Left renal cortex interstitium (tissue), 4 donors: ENCODE data around the gene EHBP1. TPM values are rescaled to one million over a fixed set of nuclear protein-coding genes. Genes with fewer than 3 reads are reported as not detected.

Experiments used
- DNase-seq, 4 donors: peaks; one replicate each; pipeline ENCODE4 v3.0.0-alpha.2; 2013; ENCODE audit warnings: low read depth in 4 of 4, low spot score in 2 of 4, missing footprints in 1 of 4
- polyA plus RNA-seq, 4 donors: library from polyadenylated mRNA; unstranded; fragments of 120-200 nt; gene quantifications; one replicate each; pipeline ENCODE4 v1.2.1, GENCODE V29; 2013; ENCODE audit not compliant: insufficient read length in 4 of 4

EHBP1 gene
- polyA plus RNA-seq, 4 donors = 40.8 to 55.7 (median 46.5) TPM

DNA sequence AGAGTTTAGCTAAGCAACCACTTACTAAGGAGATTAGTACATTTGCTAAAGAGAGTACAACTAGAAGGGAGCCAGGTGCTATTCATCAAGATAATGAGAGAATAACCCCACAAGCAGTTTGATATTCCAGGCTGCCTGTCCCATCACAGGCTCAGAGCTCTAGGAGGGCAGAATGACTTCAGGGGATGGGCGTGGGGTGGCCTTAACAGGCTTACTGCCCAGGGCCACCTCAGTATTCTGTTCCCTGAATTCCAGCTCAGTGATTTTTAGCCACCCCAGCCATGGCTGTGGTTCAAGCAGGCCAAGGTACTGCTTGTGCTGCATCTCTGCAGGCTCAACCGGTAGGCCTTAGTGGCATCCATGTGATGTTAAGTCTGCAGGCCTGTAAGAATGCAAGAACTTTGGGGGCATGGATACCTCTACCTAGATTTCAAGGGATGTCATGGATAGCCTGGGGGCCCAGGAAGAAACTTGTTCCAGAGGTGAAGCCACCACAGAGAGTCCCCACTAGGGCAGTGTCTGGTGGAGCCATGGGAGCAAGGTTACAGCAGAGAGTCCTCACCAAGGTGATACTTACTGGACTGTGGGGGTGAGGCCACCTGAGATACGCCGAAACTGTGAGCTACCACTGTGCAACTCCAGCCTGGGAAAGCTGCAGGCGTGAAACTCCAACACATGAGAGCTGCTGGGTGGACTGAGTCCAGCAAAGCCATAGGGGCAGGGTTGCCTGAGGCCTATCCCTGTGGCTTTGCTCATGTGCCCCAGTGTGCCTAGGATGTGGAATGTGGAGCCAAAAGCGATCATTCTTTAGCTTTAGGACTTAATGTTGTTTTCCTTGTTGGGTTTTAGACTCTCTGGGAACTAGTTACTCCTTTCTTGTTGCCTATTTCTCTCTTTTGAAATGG is 107.7 kb downstream of the EHBP1 start:
- no peak for DNase-seq

DNA sequence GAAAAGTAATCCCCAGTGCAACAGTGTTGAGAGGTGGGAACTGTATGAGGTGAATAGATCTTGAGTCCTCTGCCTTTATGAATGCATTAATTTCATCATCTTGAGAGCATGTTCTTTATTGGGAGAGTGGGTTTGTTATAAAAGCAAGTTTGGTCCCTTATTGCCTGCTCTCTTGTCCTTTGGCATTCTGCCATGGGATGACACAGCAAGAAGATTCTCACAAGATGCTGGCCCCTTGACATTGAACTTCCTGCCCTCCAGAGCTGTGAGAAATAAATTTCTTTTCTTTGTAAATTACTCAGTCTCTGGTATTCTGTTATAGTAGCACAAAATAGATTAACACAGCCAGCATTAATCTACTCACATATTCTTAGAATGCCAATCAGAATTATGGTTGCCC is 108.6 kb downstream of the EHBP1 start:
- no peak for DNase-seq

DNA sequence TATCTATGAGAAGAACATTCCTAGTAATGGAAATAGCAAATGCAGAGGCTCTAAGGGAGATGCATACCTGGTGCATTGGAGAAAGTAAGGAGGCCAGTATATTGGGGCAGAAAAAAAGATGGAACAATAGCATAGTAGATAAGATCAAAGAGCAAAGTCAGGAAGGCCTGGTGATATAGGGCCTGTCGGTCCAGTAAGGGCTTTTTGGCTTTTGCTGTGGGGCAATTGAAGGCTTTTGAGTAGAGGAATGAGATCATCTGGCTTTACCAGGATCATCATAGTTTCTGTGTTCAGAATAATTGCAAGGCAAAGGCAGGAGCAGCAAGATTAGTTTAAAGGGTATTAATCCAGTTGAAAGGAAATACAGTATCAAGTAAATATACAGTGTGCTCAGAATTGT is 111.8 kb downstream of the EHBP1 start:
- DNase-seq = no peak

DNA sequence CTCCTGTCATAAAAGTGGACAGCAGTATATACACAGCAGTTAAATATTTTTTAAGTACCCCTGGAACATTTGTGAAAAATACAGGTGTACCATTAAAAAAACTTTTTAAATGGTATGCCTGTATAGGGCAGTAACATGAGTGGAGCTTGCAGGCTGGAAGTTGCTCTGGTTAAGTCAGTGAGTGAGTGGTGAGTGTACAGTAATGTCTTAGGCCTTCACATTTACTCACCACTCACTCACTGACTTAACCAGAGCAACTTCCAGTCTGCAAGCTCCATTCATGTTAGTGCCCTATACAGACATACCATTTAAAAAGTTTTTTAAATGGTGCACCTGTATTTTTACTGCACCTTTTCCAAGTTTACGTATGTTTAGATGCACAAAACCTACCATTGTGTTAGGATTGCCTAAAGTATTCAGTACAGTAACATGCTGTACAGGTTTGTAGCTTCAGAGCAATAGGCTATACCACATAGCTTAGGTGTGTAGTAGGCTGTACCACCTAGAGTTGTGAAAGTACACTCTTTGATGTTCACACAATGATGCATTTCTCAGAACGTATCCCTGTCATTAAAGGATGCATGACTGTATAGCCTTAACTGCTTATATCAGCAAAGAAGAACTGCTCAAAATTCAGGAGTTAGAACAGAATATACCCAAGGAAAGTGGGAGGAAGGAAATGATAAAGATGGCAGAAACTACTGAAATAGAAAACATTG is 112.6 kb downstream of the EHBP1 start:
- DNase-seq = no peak

DNA sequence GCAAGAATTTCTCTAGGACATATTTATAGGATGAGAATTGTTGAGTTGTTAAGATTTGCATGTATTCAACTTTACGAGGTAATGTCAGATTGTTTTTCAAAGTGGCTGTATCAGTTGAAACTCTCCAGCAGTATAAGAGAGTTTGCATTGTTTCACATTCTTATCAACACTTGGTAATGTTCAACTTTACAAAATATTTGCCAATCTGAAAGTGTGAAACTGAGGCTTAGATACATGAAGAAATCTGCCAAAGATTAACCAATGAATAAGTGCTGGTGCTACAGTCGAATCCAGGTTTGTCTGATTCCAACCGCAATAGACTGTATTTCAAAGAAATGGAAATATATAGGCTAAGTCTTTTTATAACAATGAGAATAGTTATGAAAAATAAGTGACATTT is 117.0 kb downstream of the EHBP1 start:
- no peak for DNase-seq

DNA sequence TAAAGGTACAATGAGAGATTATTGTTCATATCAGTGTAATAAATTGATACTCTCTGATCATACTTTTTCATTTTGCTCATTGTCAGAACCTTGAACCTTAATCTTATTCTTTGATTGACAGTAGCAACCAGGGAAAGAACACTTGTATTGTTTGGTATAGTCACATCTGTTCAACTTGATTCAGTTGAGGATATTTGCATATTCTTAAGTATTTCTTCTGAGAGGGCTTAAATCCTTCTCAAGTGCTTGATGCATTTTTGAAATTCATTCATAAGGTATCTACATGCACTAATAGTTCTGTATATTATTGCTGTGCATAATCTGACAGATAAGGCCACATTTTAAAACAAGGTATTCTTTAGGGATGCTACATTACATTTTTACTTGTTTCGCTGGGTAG is 118.9 kb downstream of the EHBP1 start:
- DNase-seq = no peak

DNA sequence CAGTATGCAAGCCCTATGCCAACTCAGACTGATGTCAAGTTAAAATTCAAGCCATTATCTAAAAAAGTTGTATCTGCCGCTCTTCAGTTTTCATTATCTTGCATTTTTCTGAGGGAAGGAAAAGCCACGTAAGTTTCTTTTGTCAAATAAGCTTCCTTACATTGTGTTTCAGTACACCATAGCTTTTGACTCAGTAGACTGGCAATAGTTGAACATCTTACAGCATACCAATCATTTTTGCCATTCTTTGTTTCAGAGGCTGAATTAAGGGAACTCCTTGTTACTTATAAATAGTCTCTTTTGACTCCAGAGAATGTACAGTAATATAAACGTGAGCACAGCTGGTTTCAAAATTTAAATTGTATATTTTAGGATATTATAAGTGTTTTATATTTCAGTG is 120.6 kb downstream of the EHBP1 start:
- no peak for DNase-seq

DNA sequence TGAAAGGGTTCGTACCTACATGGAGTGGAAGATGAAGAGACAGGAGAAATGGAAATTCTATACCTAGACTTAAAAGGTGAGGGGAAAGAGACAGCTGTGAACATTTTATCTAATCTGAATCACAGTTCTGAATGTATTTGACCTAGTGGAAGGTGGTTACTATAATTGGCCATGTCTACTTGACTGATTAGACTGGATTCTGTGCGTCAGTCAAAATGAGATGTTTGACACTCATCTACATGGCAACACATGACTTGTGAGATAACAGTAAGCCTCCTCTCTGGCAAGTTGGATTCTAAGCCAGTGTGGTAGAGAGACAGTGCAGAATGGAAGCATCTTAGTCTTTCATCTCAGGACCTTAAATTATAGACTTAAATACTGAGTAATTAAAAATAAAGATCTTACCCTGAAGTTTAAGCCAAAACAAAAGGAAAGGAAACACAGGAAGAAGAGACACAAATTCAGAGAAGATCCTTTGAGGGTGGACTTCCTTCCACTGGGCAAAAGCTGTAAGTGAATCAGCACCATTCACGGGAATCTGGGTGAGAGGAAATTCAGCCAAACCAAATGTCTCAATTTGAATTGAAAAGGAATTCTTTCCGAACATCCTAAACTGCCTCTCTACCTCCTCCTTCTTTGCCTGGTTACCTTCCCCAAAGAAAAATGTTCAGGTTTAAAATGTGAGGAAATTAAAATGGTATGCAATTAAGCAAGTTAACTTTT is 121.6 kb downstream of the EHBP1 start:
- no peak for DNase-seq

DNA sequence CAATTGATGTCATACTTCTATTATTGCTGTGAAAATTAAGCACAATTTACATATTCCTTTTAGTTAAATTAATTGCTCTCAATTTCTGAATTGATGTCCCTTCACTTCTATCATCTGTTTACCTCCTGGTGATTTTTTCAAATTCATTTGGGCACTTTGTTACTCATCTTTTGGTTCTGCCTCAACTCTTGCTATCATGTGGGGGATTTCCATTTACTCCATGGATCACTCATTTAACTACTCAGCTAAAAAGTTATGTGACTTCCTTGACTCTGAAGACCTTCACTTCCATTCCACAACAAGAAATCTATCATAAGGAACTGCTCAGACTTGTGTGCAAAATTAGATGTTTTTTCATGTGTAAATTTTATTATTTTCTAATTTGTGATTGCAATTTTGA is 126.2 kb downstream of the EHBP1 start:
- DNase-seq = no peak

DNA sequence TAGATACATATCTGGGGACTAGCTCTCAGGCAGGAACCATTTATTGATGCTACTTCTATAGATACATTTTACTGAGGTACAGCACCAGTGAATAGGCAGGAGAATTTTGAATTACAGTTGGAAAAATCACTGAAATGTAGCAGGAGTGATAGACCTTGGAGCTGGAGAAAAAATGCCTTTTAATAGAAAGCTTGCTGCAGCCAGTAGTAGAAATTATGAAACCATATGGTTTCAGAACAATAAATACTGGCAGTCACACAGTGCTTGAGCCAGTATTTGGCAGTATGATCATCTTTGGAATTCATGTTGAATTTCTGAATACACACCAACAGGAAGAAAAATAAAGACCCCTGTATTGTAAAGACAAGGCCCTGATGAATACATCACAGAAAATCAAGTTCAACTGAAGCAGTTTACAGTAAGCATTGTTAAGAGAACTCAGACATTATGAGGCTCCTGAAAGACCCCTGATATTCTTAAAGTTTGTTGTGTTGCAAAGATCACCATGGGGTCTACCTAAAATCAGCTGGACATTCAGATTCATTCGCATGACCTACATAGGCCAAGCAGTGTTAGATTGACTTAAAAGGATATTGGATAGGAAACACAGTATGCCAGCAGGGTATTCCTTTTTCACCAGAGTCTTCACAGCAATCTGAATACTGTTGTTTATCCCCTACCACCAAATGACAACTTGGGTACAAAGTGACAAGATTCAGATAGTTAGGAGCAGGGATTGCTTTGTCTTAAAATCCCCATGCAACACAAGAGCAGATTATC is 139.0 kb downstream of the EHBP1 start:
- DNase-seq = no peak

DNA sequence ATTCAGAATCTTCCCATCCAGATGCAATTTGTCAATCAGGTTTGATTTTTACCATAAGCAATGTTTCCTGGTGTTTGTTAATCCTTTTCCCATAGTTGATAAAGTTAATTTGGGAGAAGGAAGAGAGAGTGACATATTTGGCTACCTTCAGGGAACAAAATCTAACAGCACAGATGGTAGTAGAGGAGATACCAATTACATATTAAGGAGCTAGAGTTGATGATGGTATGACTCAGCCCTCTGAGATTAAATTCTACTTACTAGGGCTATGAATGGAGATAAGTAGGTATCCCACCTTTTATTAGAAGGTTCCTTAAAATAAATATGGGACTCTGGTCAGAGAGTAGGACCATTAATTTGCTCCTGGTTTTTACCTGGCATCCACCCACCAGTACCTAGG is 139.7 kb downstream of the EHBP1 start:
- DNase-seq = no peak

DNA sequence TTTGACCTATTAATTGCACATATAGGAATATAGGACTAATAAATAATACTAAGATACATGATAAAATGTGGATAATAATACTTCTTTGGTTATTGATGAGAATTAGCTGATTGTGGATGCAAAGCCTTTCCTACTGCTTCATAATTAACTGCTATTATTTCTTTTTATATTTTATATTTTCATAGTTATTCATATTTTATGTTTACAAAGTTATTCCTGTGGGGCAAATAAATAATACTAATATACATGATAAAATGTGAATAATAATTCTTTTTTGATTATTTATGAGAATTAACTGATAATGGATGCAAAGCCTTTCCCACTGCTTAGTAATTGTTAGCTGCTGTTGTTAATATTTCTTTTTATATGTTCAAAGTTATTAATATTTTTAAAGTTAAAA is 146.7 kb downstream of the EHBP1 start:
- no peak for DNase-seq

DNA sequence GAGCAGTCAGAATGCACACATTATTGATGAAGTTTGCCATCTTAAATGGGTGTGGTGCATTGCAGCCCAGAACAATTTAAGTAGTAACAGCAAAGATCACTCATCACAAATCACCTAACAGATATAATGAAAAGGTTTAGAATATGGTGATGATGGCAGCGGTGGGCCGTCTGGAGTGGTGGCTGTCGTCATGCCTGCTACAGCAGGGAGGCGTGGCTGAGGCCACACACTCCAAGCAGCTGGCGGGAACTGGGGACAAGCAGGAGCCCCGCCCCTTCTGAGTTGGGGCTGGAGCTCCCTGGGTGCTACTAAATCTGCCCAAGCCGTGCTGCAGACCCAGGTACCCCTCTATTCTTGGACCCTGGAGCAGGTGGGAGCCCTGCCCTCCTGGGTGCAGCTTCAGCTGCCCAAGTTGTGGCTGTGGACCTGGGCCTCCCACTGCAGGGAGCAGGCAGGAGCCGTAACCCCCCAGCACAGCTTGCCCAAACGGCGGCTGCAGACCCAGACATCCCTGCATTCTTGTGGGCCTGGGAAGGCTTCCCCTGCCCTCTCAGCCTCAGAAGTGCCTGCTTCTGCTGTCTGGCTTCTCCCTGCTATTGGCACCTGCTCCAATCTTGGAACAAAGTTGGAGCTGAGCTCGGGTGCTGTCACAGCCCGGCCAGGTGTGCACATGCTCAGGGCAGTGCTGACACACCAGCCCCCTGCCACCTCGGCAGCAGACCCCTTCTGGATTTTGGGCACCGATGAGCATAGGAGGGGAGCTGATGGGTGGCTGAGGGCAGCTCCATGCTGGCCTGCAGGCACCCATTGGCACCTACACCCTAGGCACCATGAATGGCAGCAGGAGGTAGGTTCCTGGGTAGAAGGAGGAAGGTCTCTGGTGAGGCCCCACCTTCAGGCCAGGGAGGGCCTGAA is 149.3 kb downstream of the EHBP1 start:
- no peak for DNase-seq

DNA sequence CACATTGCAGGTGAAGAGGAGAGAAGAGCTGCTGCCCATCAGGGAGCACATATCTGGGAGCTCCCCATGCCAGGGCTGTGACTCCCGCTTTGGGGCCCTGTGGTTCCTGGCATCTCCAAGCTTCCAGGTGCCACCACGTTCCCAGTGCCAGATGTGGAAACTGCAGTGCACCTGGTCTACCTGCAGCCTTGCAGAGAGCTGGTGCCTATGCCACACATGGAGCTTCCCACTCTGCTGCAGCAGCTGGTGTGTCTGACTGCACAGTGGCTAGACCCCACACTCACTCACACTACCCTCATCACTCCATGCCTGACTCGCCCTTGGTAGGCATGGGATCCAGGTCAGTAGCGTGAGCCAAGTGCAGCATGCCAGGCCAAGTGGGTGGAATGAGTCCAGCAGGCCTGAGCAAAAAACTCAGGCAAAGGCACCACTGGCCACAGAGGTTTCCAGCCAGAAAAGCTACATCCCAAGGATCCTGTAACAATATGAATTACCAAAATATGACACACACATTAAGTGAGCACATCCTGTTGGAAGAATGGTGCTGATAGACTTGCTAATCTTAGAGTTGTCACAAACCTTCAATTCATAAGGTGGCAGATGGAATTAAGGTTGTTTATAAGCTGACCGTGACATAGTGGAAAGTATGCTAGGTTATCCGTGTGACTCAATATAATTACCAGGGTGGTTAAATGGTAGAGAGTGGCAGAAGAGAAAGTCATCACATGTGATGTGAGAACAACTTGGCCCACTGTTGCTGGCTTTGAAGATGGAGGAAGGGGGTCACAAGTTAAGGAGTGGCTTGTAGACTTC is 150.9 kb downstream of the EHBP1 start:
- DNase-seq = no peak

DNA sequence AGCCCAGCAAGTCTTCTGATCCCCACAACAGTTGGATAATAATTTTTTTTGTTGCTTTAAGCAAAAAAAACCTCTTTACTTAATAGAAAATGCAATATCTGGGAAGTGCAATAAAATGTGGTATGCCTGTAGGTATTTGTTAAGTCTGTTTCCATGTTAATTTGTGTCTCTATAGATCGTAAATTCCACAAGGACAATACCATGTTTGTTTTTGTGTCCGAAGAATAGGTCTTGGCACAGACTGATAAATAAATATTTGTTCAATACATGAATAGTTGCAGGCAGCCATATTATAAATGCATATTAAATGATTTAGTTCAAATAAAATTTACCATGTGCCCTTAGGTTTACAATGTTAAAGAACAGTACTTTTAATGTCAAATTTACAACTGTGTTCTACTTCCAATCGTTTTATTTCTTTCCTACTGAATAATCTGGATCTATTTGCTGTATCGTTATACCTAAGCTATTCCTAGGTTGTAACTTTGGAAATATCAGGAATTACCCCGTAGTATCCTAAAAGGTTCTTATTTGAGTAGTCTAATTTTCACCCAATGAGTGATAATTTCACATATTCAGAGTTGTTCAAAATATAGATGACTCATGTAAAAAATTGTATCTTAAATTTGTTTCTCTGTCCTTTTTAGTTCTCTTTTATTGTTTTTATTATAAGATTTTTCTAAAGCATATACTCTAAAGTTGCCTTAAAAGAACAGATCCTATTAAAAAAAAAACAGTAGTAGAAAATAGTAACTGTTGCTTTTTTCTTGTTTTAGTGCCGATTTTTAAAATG is 151.8 kb downstream of the EHBP1 start:
- no peak for DNase-seq

DNA sequence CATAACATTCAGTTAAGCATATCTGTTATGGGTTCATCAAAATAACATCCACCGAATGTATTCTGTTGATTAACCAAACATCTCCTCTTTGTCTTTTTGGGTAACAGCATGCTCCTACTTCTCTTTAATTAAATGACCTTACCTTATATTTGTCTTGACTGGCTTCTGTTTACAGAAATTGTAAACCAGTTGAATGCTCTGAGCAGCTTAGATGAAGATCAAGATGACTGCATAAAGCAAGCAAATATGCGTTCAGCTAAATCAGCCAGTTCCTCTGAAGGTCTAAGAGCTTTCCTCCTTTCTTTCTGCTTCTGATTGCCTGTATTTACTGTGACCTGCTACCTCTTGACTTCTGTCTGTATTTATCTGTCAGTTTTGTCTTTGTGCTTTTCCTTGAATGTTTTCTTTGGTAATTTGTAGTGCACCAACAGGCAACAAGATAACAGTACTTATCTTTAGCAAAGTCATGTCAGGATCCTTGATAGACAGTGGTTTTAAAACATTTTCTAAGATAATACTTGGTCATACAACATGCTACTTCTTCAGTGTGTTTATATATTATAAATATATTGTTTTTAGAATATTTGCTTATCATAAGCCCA is 152.8 kb downstream of the EHBP1 start:
- DNase-seq = no peak

DNA sequence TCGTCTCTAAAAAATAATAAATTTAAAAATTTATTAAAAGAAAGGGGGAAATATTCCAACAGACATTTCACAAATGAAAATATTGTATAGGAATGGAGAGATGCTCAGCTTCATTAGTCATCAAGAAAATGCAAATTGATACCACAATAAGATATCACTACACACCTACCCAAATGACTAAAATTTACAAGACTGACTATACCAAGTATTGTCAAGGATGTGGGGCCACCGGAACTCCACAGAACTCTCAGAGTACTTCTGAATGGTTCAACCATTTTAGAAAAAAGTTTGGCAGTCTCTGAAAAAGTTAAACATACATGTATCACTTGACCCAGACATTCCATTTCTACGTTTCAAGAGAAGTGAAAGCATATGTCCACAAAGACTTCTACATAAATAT is 163.4 kb downstream of the EHBP1 start:
- no peak for DNase-seq

DNA sequence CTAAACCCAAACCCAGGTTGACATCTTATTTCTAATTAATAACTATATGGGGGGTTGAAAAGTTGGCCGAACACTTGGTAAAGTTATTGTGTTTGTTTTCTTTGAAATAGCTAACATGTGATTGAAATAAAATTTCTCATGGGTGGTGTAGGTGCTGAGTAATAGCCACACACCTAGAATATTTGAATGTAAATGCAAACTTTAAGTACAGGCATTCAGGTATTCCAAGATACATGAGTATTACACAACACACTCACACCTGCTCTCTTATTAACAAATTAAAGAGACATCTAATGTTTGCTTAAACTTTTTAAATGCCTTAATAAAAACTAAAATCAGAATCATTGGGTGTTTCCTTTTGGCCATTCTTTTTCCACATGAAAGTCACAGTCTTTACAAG is 165.5 kb downstream of the EHBP1 start:
- no peak for DNase-seq
